Fibroblast of lung (primary cell): ENCODE data around the gene PXMP4. TPM values are rescaled to one million over a fixed set of nuclear protein-coding genes. Genes with fewer than 3 reads are reported as not detected.

ENCODE experiments used
- DNase-seq, 2 donors: peaks; one replicate each; pipeline versions ENCODE4 v3.0.0 to v3.0.0-alpha.2; 2010; ENCODE audit warnings: low read depth in 2 of 2
- H2AFZ ChIP-seq: 2 replicates; pipeline ENCODE4 v1.5.1; 2012; ENCODE audit warnings: low read length, control low read depth, inconsistent platforms
- H3K27ac ChIP-seq: 2 replicates; pipeline ENCODE4 v1.5.1; 2011; ENCODE audit warnings: low read length, control low read depth; ENCODE audit not compliant: insufficient read depth
- H3K27me3 ChIP-seq: 2 replicates; pipeline ENCODE4 v1.5.1; 2011; ENCODE audit warnings: mild to moderate bottlenecking, low read length; ENCODE audit not compliant: control insufficient read depth, insufficient read depth
- H3K36me3 ChIP-seq: 2 replicates; pipeline ENCODE4 v1.5.1; 2011; ENCODE audit warnings: low read length; ENCODE audit not compliant: control insufficient read depth, insufficient read depth
- H3K4me1 ChIP-seq: 2 replicates; pipeline ENCODE4 v1.5.1; 2011; ENCODE audit warnings: low read length; ENCODE audit not compliant: control insufficient read depth, insufficient read depth; ENCODE audit errors: extremely low read depth
- H3K4me2 ChIP-seq: 2 replicates; pipeline ENCODE4 v1.5.1; 2011; ENCODE audit warnings: low read length, control low read depth; ENCODE audit not compliant: insufficient read depth; ENCODE audit errors: extremely low read depth
- H3K4me3 ChIP-seq, 4 experiments: fragments of 200-600 bp in 1 of 4; sonication (generic) in 1 of 4; replicated peaks in 1 of 4; 2 replicates each; pipeline ENCODE4 v1.5.1; 2011 to 2016; ENCODE audit warnings: low read length in 4 of 4, low read depth in 3 of 4, mild to moderate bottlenecking in 3 of 4, control low read depth in 2 of 4, inconsistent platforms in 1 of 4, mixed read lengths in 1 of 4; ENCODE audit not compliant: insufficient read depth in 1 of 4; ENCODE audit errors: control extremely low read depth in 1 of 4
- H3K79me2 ChIP-seq: 2 replicates; pipeline ENCODE4 v1.5.1; 2012; ENCODE audit warnings: mild to moderate bottlenecking, low read length, inconsistent platforms; ENCODE audit not compliant: control insufficient read depth, insufficient read depth
- H3K9ac ChIP-seq: 2 replicates; pipeline ENCODE4 v1.5.1; 2011; ENCODE audit warnings: mild to moderate bottlenecking, low read length, control low read depth; ENCODE audit not compliant: insufficient read depth
- H3K9me3 ChIP-seq: 2 replicates; pipeline ENCODE4 v1.5.1; 2012; ENCODE audit warnings: low read depth, low read length; ENCODE audit not compliant: control insufficient read depth, insufficient read depth
- H4K20me1 ChIP-seq: 2 replicates; pipeline ENCODE4 v1.5.1; 2011; ENCODE audit warnings: low read length; ENCODE audit not compliant: control insufficient read depth, insufficient read depth; ENCODE audit errors: extremely low read depth
- EZH2 ChIP-seq: IDR thresholded peaks from 2 replicates; pipeline ENCODE4 v1.5.1; 2012; ENCODE audit warnings: low read length, control low read depth, mild to moderate bottlenecking; ENCODE audit errors: missing control alignments
- polyA plus RNA-seq, 2 donors: library from polyadenylated mRNA; depleted of rRNA in 1 of 2; stranded (reverse) in 1 of 2; unstranded in 1 of 2; fragments of >200 nt; gene quantifications; 2 replicates each; pipeline ENCODE4 v1.2.1, GENCODE V29; 2011 to 2012; ENCODE audit warnings: missing spikeins in 1 of 2
- total RNA-seq: library from RNA; depleted of rRNA; stranded (reverse); fragments of >200 nt; gene quantifications from 2 replicates; pipeline ENCODE4 v1.2.1, GENCODE V29; 2014
- TF ChIP-seq, protein P1 (sequence below), 2 donors: IDR thresholded peaks in 1 of 2; conservative IDR thresholded peaks in 1 of 2; 1 replicate in 1 of 2; 2 replicates in 1 of 2; pipeline ENCODE4 v1.5.1; 2011 to 2012; ENCODE audit warnings: low read length in 2 of 2, control low read depth in 1 of 2, inconsistent platforms in 1 of 2, low read depth in 1 of 2, mild to moderate bottlenecking in 1 of 2

The PXMP4 gene
- total and polyA plus RNA-seq, 2 donors (not counting 1 experiment from before 2014, with no cell fraction given) = 4.1 to 6.3 TPM

DNA sequence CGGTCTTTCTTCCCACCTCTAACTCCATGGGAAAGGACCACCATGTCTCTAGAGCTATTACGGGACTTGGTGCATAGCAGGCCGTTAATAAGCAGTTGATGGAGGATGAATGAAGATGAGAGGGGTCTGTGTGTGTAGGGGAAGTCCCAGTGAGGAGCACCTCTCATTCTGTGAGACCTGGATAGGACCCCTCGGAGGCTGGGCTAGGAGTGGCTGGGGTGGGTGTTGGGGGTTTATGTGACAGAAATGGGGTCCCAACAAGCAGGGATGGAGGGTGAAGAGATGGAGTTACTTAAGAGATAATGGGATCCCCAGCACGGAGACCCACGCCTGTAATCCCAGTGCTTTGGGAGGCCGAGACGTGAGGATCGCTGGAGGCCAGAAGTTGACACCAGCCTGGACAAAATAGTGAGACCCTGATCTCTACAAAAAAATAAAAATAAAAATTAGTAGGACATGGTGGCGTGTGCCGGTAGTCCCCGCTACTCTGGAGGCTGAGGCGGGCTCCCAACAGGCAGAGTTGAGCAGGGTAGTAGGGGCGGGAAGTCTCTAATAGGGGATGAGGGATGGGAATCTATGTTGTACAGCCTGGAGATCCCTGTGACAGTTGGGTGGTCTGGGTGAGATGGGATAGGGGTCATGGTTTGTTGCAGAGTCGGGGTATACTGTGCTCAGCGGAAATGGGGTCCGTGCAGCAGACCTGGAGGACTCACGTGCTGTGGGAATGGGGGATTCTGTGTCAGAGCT is 11.0 kb upstream of the PXMP4 start:
- H3K27me3 ChIP-seq = no peaks in the 10 kb centered on the region
- peak overlapping the region; percentile 57 for H3K9ac ChIP-seq
- peaks cover 12% of the 10 kb centered on the region for H3K4me1 ChIP-seq

GRCh38 chr20:33729101-33729500 is 9.0 kb upstream of the PXMP4 start:
- TF ChIP-seq EZH2 = no peak
- TF ChIP-seq, protein P1, sequence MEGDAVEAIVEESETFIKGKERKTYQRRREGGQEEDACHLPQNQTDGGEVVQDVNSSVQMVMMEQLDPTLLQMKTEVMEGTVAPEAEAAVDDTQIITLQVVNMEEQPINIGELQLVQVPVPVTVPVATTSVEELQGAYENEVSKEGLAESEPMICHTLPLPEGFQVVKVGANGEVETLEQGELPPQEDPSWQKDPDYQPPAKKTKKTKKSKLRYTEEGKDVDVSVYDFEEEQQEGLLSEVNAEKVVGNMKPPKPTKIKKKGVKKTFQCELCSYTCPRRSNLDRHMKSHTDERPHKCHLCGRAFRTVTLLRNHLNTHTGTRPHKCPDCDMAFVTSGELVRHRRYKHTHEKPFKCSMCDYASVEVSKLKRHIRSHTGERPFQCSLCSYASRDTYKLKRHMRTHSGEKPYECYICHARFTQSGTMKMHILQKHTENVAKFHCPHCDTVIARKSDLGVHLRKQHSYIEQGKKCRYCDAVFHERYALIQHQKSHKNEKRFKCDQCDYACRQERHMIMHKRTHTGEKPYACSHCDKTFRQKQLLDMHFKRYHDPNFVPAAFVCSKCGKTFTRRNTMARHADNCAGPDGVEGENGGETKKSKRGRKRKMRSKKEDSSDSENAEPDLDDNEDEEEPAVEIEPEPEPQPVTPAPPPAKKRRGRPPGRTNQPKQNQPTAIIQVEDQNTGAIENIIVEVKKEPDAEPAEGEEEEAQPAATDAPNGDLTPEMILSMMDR (conservative IDR thresholded peaks at IDR 0.05 in 1 of 2, IDR thresholded peaks at IDR 0.05 in 1 of 2; ENCODE audit: low read depth in 1 of 2, low read length in 2 of 2) = no peak
- no peak for DNase-seq
- Histone ChIP-seq H3K27me3 (no peaks in the 10 kb centered on the region), H3K79me2 (no peaks in the 10 kb centered on the region), H3K9ac (no peak overlapping the region), H3K36me3 (no peaks in the 10 kb centered on the region), H4K20me1 (no peaks in the 10 kb centered on the region), H3K4me2 (no peak overlapping the region), H3K4me1 (peaks cover 9% of the 10 kb centered on the region), H3K4me3 (no peak overlapping the region), H3K27ac (no peak overlapping the region), H3K9me3 (no peaks in the 10 kb centered on the region), H2AFZ (no peak overlapping the region)

More for the DNA sequence above, 11.0 kb upstream of the PXMP4 start:
- Histone ChIP-seq H3K36me3 (no peaks in the 10 kb centered on the region), H3K79me2 (no peaks in the 10 kb centered on the region), H3K27ac (peak overlapping the region; percentile 63), H3K4me2 (peak overlapping the region; percentile 77), H3K4me3 (peak overlapping the region; percentile 49 to 60 (median 60)), H2AFZ (peak overlapping the region; percentile 87), H4K20me1 (no peaks in the 10 kb centered on the region), H3K9me3 (no peaks in the 10 kb centered on the region)
- no peak for TF ChIP-seq EZH2
- TF ChIP-seq, protein P1 (conservative IDR thresholded peaks at IDR 0.05 in 1 of 2, IDR thresholded peaks at IDR 0.05 in 1 of 2; ENCODE audit: low read depth in 1 of 2, low read length in 2 of 2) = no peak
- DNase-seq = no peak

DNA sequence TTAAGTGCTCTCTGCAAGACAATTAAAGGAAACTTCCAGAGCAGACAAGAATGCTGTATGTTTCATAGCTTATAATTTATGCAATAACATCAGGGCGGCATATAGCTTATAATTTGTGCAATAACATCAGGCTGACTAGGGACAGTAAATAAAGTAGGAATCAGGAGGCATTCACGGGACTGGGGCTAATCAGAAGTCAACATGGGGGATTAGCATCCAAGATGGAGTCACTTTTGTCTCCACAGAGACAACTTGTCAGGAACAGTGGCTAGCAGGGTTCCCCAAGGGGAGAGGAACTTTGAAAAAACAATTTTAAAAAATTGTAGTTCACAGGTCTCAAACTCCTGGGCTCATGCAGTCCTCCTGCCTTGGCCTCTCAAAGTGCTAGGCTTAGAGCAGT is 8.4 kb upstream of the PXMP4 start:
- Histone ChIP-seq H3K27ac (no peak overlapping the region), H3K36me3 (no peaks in the 10 kb centered on the region), H3K27me3 (no peaks in the 10 kb centered on the region), H3K4me2 (no peak overlapping the region), H3K9ac (no peak overlapping the region), H3K4me1 (peaks cover 3% of the 10 kb centered on the region), H4K20me1 (no peaks in the 10 kb centered on the region), H3K4me3 (no peak overlapping the region), H3K79me2 (no peaks in the 10 kb centered on the region), H2AFZ (no peak overlapping the region), H3K9me3 (no peaks in the 10 kb centered on the region)
- no peak for DNase-seq
- TF ChIP-seq, protein P1 (conservative IDR thresholded peaks at IDR 0.05 in 1 of 2, IDR thresholded peaks at IDR 0.05 in 1 of 2; ENCODE audit: low read depth in 1 of 2, low read length in 2 of 2) = no peak
